ENCODE data around the gene CTTNBP2.

CTTNBP2 gene

DNA sequence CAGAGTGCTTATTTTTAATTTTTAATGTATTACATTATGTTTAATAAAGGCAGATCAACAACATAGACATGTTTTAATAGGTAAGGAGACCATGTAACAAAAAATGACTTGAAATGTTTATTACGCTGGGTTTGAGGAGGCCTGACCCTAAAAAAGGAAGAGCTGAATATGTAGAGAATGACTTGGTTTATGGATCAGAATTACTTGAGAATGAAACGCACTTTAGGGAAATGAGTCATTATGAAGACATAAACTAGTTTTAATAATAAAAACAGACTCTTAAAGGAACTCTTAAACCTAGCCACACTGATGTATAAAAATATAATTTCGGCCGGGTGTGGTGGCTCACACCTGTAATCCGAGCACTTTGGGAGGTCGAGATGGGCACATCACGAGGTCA lies 56.5 kb downstream of the CTTNBP2 start:
- TF ChIP-seq, protein P1, sequence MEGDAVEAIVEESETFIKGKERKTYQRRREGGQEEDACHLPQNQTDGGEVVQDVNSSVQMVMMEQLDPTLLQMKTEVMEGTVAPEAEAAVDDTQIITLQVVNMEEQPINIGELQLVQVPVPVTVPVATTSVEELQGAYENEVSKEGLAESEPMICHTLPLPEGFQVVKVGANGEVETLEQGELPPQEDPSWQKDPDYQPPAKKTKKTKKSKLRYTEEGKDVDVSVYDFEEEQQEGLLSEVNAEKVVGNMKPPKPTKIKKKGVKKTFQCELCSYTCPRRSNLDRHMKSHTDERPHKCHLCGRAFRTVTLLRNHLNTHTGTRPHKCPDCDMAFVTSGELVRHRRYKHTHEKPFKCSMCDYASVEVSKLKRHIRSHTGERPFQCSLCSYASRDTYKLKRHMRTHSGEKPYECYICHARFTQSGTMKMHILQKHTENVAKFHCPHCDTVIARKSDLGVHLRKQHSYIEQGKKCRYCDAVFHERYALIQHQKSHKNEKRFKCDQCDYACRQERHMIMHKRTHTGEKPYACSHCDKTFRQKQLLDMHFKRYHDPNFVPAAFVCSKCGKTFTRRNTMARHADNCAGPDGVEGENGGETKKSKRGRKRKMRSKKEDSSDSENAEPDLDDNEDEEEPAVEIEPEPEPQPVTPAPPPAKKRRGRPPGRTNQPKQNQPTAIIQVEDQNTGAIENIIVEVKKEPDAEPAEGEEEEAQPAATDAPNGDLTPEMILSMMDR (IDR thresholded peaks at IDR 0.05): no peak

DNA sequence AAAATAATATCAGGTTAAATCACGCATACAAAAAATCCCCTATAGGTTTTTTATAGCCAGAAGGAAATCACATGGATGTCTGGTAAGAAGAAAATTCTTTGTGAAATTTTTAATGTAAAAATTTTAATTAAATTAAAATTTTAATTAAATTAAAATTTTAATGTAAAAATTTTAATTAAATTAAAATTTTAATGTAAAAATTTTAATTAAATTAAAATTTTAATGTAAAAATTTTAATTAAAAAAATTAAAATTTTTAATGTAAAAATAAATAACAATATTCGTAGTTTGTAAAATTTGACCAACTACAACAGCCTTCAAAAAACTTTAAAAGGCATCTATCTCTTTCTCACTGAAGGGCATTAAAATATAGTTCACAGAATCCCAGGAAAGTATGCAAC lies 61.5 kb downstream of the CTTNBP2 start:
- TF ChIP-seq, protein P1 (IDR thresholded peaks at IDR 0.05): no peak

DNA sequence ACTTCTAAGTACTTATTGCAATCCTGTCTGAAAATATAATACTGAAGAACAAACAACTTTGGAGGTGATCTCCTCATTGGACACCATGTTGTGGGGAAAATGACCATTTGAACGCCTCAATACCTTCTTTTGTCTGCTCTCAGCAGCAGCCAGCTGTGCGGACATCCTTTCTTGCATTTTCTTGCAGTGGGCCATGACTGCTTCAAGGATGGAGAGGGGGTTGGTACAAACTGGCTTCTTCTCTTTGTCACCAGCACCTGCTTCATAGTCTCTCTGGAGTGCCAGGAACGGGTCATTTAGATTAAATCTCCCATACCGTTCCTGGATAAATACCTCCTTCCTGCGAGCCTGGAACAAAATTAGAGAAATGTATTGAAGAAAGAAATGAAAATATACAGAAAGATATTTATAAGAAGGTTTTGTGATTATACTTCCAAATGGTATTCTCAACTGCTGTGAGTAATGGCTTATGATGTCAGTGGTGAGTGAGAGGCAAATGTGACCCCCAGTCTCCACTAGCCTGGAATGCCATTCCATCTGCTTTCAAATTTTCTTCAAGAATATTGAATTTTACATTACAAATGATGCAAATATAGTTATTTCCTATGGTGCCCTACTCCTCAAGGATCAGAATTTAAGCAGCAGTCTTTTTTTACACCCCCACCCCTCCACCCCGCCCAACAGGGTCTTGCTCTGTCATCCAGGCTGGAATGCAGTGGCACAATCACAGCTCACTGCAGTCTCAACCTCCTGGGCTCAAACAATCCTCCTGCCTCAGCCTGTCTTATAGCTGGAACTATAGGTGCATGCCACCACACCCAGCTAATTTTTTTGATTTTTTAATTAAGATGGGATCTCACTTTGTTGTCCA lies 62.4 kb downstream of the CTTNBP2 start:
- TF ChIP-seq, protein P1 (IDR thresholded peaks at IDR 0.05): no peak

DNA sequence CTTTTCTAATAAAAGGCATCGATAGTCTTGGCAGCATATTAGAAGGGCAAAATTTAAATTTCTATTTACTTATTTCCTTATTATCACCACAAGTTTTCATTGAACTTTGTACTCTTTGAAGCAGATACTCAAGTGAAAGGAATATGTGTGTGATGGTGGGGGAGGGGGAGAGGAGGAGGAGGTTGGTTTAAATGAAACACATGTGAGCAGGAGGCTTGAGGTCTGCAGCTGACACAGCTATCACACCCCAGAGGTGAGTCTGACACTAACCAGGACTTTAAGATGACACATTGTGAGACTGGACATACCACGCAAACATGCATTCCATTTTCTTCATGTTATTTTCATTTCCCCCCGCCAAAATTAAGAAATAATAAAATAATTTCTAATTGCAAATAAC lies 63.3 kb downstream of the CTTNBP2 start:
- TF ChIP-seq, protein P1 (IDR thresholded peaks at IDR 0.05): no peak

DNA sequence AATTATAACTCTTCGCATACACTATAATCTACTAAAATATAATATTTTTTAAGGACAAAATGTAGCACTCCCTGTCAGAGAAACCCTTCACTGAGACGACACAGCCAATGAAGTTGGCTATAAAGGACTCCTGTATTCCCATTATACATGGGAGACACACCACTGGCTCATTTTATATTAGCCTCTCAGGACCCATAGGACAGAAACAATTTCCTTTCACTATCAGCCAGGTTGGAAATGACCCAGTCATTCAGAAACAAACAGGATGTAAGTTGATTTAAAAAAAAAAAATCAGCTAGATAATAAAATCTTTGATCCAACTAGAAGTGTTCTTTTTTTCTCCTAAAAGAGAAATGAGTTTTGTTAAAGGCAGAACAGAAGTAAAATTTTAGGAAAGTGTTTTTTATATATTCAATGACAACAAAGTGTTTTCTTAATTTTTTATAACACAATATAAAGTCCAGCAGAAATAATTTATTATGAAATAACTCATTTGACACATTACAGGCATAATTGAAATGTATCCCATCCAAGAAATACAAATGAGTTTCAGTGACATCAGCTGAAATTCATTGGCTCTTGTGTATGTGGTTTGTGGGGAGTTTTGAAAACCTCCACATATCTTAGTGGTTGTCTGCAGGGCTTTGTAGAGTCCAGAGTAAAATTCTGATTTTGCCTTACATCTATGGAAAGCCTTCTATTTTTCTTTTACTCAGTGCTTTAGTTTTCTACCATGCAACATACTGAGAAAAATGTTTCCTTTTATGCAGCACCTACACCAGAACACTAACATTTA lies 64.1 kb downstream of the CTTNBP2 start:
- TF ChIP-seq, protein P1 (IDR thresholded peaks at IDR 0.05): no peak

DNA sequence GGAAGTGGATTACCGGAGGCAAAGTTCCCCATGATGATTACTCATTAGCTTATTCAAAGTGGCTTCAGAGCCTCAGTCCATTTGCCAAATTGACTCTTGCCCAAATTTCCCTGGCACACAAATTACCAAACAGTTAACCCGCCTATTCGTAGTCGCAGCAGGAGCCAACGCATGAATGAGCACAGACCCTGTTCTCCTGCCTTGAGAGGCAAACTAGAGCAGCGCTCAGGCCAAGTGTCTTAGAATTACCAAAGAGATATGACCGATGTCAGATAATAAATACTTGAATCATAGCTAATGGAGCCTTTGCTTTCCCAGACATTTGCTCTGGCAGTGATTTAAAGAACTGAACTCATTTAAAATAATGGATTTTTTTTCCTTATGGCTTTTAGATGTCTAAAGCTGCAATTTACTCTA lies 64.9 kb downstream of the CTTNBP2 start:
- TF ChIP-seq, protein P1 (IDR thresholded peaks at IDR 0.05): no peak

DNA sequence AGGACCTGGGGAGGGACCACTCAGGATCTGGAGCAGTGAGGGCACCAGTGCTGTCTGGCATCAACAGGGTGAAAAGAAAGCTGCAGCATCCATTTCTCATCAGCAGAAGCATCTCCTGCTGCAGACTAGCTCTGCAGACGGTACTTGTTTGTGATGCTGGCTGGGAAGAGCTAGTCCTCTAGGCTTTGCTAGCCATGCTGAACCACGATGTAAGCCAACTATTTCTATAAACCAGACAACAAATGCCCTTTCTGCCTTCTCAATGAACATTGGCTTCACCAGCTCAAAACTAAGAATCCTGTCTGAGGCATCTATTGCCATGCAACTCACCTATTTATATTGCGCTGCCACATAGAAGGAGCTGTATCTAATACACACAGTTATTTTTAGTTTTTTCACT lies 65.6 kb downstream of the CTTNBP2 start:
- TF ChIP-seq, protein P1 (IDR thresholded peaks at IDR 0.05): no peak
